Mammary epithelial cell (primary cell): Measurements from ENCODE around the gene HRCT1.
"Not testable (repeated sequence)": the region's sequence is repeated elsewhere in the genome, so short reads cannot be mapped to it uniquely, and the experiment has no call there.

Experiments used
- EZH2 ChIP-seq: IDR thresholded peaks from 2 replicates; pipeline ENCODE4 v1.6.1; 2012; ENCODE audit warnings: low read length, inconsistent platforms, borderline replicate concordance
- TF ChIP-seq, protein P1 (sequence below), 2 donors: IDR thresholded peaks in 1 of 2; conservative IDR thresholded peaks in 1 of 2; 2 replicates each; pipeline ENCODE4 v1.5.1; 2011 to 2012; ENCODE audit warnings: inconsistent platforms in 2 of 2, low read length in 2 of 2, mild to moderate bottlenecking in 2 of 2, control low read depth in 1 of 2, low read depth in 1 of 2; ENCODE audit not compliant: insufficient read depth in 1 of 2; ENCODE audit errors: extremely low read depth in 1 of 2

DNA sequence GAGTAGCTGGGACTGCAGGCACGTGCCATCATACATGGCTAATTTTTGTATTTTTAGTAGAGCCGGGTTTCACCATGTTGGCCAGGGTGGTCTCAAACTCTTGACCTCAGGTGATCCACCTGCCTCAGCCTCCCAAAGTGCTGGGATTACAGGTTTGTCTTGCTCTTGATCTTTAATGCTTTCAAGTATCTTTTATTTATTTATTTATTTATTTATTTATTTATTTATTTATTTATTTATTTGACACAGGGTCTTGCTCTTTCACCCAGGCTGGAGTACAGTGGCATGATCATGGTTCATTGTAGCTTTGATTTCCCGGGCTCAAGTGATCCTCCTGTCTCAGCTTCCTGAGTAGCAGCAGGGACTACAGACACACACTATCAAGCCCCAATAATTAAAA lies 21.1 kb upstream of the HRCT1 start:
- TF ChIP-seq, protein P1, sequence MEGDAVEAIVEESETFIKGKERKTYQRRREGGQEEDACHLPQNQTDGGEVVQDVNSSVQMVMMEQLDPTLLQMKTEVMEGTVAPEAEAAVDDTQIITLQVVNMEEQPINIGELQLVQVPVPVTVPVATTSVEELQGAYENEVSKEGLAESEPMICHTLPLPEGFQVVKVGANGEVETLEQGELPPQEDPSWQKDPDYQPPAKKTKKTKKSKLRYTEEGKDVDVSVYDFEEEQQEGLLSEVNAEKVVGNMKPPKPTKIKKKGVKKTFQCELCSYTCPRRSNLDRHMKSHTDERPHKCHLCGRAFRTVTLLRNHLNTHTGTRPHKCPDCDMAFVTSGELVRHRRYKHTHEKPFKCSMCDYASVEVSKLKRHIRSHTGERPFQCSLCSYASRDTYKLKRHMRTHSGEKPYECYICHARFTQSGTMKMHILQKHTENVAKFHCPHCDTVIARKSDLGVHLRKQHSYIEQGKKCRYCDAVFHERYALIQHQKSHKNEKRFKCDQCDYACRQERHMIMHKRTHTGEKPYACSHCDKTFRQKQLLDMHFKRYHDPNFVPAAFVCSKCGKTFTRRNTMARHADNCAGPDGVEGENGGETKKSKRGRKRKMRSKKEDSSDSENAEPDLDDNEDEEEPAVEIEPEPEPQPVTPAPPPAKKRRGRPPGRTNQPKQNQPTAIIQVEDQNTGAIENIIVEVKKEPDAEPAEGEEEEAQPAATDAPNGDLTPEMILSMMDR (conservative IDR thresholded peaks at IDR 0.05 in 1 of 2, IDR thresholded peaks at IDR 0.05 in 1 of 2; ENCODE audit: extremely low read depth in 1 of 2, insufficient read depth in 1 of 2, low read depth in 1 of 2, low read length in 2 of 2), result not testable (repeated sequence)
- not testable (repeated sequence) for TF ChIP-seq EZH2
